Neural crest cell (in vitro differentiated cells): ENCODE results near the gene MBD3. TPM values are rescaled to one million over a fixed set of nuclear protein-coding genes. Genes with fewer than 3 reads are reported as not detected.
A peak's percentile ranks its signal among the peaks of the same experiment; 100 is the strongest.

ENCODE experiments used
- DNase-seq: peaks from one replicate; pipeline ENCODE4 v3.0.0; 2021; ENCODE audit warnings: low read depth, mixed read lengths, low spot score
- H3K27ac Mint-ChIP-seq: one replicate; pipeline ENCODE4 v1.8.0; 2021; ENCODE audit warnings: mild to moderate bottlenecking, mixed read lengths; ENCODE audit not compliant: unreplicated experiment
- H3K27me3 Mint-ChIP-seq: 2 replicates; pipeline ENCODE4 v1.8.0; 2021; ENCODE audit warnings: low read depth, mild to moderate bottlenecking, mixed read lengths
- H3K36me3 Mint-ChIP-seq: 2 replicates; pipeline ENCODE4 v1.8.0; 2021; ENCODE audit warnings: low read depth, mild to moderate bottlenecking, mixed read lengths
- H3K4me1 Mint-ChIP-seq: 2 replicates; pipeline ENCODE4 v1.8.0; 2021; ENCODE audit warnings: mixed read lengths
- H3K4me3 Mint-ChIP-seq: one replicate; pipeline ENCODE4 v1.8.0; 2021; ENCODE audit warnings: mild to moderate bottlenecking, mixed read lengths
- H3K9me3 Mint-ChIP-seq: 2 replicates; pipeline ENCODE4 v1.8.0; 2021; ENCODE audit warnings: mixed read lengths
- total RNA-seq: library from RNA; stranded (reverse); gene quantifications from 2 replicates; pipeline ENCODE4 v1.2.1, GENCODE V29; 2021
- TF ChIP-seq, protein P1 (sequence below): fragments of 200-600 bp; sonication (generic); conservative IDR thresholded peaks from 2 replicates; pipeline ENCODE4 v1.5.0; 2021; ENCODE audit warnings: antibody characterized with exemption, mild to moderate bottlenecking

Gene MBD3
- total RNA-seq, 1 donor from 2014 or later, result 168 TPM

DNA sequence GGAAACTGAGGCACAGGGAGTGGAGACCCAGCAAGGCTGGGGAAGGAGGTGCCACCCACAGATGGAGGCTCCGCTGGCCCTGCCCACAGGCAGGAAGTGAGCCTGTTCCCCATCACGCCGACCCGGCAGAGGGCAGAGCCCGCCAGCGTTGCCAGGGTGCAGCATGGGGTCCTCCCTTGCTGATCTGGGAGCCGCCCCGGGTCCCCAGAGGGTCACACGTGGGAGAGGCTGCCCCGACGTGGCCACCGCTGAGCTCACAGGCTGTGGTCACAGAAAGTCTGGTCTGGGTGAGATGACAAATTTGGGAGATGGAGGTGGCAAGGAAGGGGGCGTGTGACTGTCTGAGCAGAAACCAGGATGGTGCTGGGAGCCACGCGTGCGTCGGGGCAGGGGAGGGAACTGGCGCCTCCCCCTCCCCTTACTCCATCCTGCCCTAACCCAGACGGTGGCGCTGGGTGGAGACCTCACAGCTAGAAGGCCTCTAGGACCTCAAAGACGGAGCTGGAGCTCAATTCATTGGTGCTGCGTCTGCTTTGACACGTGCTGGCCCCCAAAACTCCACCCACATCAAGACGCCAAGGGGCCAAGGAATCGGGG is 32.3 kb downstream of the MBD3 start:
- H3K27me3 Mint-ChIP-seq, result peaks cover 3% of the 10 kb centered on the region
- TF ChIP-seq, protein P1, sequence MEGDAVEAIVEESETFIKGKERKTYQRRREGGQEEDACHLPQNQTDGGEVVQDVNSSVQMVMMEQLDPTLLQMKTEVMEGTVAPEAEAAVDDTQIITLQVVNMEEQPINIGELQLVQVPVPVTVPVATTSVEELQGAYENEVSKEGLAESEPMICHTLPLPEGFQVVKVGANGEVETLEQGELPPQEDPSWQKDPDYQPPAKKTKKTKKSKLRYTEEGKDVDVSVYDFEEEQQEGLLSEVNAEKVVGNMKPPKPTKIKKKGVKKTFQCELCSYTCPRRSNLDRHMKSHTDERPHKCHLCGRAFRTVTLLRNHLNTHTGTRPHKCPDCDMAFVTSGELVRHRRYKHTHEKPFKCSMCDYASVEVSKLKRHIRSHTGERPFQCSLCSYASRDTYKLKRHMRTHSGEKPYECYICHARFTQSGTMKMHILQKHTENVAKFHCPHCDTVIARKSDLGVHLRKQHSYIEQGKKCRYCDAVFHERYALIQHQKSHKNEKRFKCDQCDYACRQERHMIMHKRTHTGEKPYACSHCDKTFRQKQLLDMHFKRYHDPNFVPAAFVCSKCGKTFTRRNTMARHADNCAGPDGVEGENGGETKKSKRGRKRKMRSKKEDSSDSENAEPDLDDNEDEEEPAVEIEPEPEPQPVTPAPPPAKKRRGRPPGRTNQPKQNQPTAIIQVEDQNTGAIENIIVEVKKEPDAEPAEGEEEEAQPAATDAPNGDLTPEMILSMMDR, result no peak
- H3K27ac Mint-ChIP-seq, result no peak overlapping the region
- peak overlapping the region; percentile 19 for H3K4me3 Mint-ChIP-seq
- H3K36me3 Mint-ChIP-seq, result peaks cover 6% of the 10 kb centered on the region
- peaks cover 6% of the 10 kb centered on the region for H3K4me1 Mint-ChIP-seq
- DNase-seq, result no peak
- H3K9me3 Mint-ChIP-seq, result no peaks in the 10 kb centered on the region

DNA sequence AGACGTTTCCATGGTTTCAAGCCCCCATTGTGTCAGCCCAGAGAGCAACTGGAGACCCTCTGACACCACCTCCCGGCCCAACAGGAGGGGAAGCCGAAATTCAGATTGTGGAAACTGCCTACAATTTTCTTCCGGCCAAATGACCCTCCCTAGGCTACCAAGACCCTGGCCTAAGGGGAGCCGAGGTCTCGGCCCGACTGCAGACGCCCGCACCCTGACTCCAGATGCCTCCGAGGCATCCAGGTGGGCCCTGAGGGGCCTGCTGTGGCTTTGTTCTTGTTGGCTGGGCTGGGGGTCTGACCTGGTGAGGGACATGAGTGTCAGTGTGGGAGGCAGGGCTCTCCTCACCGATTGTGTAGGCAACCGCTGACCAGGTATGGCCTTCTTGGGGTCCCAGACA is 34.1 kb downstream of the MBD3 start:
- H3K4me1 Mint-ChIP-seq, result peaks cover 6% of the 10 kb centered on the region
- H3K27me3 Mint-ChIP-seq, result no peaks in the 10 kb centered on the region
- H3K36me3 Mint-ChIP-seq, result peaks cover 6% of the 10 kb centered on the region
- no peaks in the 10 kb centered on the region for H3K9me3 Mint-ChIP-seq
- peak overlapping the region; percentile 44 for H3K4me3 Mint-ChIP-seq
- TF ChIP-seq, protein P1, result no peak
- no peak for DNase-seq
- H3K27ac Mint-ChIP-seq, result peak overlapping the region; percentile 57

DNA sequence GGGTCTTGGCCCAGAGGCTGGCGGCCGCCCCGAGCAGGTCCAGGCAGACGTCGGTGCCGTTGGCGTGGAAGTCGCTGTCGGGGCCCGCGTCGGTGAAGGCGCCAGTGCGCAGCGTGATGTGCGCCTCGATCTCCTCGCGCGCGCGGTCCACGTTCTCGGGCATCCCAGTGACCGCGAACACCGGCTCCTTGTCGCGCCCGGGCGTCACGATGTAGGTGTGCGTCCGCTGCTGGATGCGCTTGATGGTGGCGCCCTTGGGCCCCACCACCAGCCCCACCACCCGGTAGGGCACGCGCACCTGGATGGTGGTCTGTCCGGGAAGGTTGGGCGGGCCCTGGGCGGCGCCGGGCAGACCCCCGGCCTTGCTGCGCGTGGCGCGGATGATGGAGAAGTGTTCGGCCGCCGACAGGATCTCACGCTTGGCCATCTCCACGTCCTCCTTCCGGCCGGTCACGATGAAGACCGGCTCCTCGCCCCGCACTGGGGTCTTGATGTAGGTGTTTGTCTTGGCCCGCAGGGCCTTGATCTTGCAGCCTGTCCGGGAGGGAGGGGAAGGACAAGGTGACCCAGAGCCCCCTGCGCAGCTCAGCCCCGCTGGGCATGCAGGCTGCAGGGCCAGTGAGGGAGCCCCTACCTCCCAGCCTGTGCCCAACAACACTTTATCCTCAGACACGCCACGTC is 36.1 kb downstream of the MBD3 start:
- no peak overlapping the region for H3K27ac Mint-ChIP-seq
- H3K36me3 Mint-ChIP-seq, result peaks cover 7% of the 10 kb centered on the region
- H3K9me3 Mint-ChIP-seq, result no peaks in the 10 kb centered on the region
- TF ChIP-seq, protein P1, result no peak
- peaks cover 6% of the 10 kb centered on the region for H3K4me1 Mint-ChIP-seq
- DNase-seq, result no peak
- H3K27me3 Mint-ChIP-seq, result peaks cover 8% of the 10 kb centered on the region
- H3K4me3 Mint-ChIP-seq, result no peak overlapping the region

DNA sequence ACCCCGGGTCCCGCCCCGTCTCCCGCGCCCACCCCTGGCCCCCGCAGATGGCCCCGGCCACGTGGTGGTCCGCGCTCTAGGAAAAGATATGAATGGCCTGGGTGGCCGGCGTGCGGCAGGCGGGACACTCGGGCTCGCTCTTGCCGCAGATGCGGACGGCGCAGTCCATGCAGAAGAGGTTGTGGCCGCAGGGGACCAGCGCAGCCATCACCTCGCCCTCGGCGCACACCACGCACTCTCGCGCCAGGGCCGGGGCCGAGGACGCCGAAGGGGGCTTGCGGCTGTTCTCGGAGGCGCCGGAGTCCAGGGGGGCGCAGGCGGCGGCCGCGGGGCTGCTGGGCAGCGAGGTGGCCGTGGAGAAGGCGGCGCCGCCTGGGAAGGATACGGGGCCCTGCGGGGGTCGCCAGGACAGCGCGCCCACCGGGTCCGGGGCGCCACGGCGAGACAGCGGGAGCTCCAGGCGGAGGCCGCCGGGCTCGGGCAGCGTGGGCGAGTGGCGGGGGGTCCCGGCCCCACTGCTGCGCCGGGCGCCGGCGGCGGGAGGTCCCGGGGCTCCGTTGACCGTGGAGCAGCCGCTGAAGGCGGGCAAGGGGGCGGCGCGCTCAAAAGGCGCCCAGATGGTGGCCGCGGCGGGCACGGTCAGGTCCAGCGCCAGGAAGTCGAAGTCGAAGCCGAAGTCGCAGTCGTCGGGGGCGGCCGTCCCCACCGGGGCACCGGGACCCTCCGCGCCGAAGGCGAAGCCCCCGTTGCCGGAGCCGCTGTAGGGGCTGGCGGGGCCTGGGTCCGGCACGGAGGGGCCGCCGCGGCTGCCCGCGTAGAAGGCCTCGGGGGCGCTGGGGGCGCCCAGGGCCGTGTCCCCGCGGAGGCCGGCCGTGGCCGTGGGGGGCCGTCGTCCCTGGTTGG is 36.9 kb downstream of the MBD3 start:
- no peak overlapping the region for H3K4me3 Mint-ChIP-seq

DNA sequence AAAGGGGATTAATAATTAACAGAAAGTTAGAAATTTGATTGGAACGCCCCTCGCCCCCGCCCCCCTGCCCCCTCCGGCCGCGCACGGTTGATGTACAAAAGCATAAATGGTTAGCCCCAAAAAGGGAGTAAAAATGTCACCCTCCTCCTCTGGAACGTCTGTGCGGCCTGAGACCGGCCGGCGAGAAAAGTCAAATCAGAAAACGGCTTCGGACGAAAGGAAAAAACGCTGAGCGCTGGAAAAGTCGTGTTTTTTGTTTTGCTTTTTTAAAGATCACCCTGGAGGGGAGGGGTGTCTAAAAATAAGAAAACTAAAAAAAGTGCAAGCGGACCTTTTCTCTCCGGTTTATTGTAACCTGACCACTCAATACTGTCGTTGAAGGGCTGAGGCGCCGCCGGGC is 37.7 kb downstream of the MBD3 start:
- peaks cover 6% of the 10 kb centered on the region for H3K4me1 Mint-ChIP-seq
- peaks cover 8% of the 10 kb centered on the region for H3K27me3 Mint-ChIP-seq
- no peak overlapping the region for H3K4me3 Mint-ChIP-seq
- no peak for DNase-seq
- H3K36me3 Mint-ChIP-seq, result peaks cover 7% of the 10 kb centered on the region
- TF ChIP-seq, protein P1, result no peak
- H3K9me3 Mint-ChIP-seq, result no peaks in the 10 kb centered on the region
- no peak overlapping the region for H3K27ac Mint-ChIP-seq

More for the DNA sequence above, 36.9 kb downstream of the MBD3 start:
- H3K9me3 Mint-ChIP-seq, result no peaks in the 10 kb centered on the region
- peaks cover 6% of the 10 kb centered on the region for H3K4me1 Mint-ChIP-seq
- peaks cover 7% of the 10 kb centered on the region for H3K36me3 Mint-ChIP-seq
- H3K27me3 Mint-ChIP-seq, result peaks cover 8% of the 10 kb centered on the region
- no peak overlapping the region for H3K27ac Mint-ChIP-seq
- no peak for DNase-seq
- TF ChIP-seq, protein P1, result no peak
